ENCODE data around the gene AARS1.
"Not testable (repeated sequence)": the region's sequence is repeated elsewhere in the genome, so short reads cannot be mapped to it uniquely, and the experiment has no call there.

The AARS1 gene

DNA sequence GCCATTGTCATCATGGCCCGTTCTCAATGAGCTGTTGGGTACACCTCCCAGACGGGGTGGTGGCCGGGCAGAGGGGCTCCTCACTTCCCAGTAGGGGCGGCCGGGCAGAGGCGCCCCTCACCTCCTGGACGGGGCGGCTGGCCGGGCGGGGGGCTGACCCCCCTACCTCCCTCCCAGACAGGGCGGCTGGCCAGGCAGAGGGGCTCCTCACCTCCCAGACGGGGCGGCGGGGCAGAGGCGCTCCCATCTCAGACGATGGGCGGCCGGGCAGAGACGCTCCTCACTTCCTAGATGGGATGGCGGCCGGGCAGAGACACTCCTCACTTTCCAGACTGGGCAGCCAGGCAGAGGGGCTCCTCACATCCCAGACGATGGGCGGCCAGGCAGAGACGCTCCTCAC is 64.7 kb downstream of the AARS1 start:
- not testable (repeated sequence) for DNase-seq (ENCODE audit: low spot score)

DNA sequence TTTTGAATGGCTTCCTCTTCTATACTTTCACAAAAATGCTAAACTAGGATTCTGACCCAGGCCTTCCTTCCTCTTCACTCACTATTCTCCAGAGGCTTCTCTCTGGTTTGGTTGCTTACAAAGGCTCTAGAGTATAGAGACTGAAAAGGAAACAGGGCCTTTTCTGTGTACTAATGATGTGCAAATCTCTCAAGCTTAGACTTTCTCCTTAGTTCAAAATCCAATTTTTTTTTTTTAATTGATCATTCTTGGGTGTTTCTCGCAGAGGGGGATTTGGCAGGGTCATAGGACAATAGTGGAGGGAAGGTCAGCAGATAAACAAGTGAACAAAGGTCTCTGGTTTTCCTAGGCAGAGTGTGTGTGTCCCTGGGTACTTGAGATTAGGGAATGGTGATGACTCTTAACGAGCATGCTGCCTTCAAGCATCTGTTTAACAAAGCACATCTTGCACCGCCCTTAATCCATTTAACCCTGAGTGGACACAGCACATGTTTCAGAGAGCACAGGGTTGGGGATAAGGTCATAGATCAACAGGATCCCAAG is 65.3 kb downstream of the AARS1 start:
- not testable (repeated sequence) for DNase-seq (ENCODE audit: low spot score)

DNA sequence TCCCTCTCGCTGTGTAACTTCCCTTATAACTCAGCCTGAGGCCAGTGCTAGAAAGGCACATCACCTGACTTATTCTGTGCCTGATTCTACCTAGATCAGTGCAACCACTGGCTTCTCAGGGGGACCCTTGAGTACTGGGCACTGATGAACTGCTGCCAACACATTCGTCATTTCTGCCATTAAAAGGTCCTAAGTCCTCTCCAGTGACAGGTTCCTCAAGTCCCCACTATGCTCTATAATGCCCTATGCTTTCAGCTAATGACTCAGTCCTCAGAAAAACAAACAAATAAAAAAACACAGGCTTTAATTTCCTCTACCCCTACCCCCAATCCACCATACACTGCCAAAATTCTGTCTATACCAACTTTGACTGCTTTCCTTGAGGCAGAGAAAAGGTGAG is 66.1 kb downstream of the AARS1 start:
- DNase-seq (ENCODE audit: low spot score): not testable (repeated sequence)

DNA sequence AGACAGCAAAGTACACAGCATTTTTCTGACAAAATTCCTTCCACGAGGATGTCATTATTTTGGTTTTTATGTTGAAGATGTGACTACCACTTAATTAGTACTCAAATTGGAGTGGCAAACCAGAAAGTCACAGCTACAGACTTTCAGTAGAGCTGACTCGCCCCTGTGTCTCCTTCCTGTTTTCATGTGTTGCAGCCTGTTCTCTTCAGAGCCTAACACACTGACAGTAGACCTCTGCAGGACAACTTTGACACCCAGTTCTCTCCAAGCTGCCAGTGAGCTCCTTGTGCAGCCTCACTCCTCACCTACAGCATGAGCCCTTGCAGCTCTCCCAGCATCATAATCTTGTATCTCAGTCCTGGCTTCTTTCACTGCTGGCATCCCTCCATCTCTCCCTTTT is 66.7 kb downstream of the AARS1 start:
- DNase-seq (ENCODE audit: low spot score): not testable (repeated sequence)

DNA sequence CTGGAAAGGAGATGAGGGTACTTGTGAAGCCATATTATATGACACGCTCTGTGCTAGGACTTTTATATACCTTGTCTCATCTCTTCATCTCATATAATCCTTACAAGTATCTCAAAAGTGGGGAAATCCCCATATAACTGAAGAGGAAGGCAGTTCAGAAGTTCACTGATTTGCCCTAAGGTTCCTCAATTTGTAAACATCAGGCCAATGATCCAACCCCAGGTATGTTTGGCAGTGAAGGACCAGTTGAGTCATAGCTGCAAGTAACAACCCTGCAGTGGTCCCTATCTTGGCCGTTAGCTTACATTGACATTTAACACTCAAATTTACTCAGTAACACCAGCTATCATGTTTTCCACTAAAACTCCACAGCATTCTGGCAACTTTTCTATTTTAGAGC is 70.7 kb downstream of the AARS1 start:
- DNase-seq (ENCODE audit: low spot score): not testable (repeated sequence)

DNA sequence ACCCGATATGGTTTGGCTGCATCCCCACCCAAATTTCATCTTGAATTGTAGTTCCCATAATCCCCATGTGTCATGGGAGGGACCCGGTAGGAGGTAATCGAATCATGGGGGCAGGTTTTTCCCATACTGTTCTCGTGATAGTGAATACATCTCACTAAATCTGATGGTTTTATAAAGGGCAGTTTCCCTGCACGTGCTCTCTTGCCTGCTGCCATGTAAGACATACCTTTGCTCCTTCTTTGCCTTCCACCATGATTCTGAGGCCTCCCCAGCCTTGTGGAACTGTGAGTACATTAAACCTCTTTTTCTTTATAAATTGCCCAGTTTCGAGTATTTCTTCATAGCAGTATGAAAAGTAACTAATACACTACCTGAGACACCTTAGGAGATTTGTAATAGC is 82.9 kb downstream of the AARS1 start:
- not testable (repeated sequence) for DNase-seq (ENCODE audit: low spot score)

DNA sequence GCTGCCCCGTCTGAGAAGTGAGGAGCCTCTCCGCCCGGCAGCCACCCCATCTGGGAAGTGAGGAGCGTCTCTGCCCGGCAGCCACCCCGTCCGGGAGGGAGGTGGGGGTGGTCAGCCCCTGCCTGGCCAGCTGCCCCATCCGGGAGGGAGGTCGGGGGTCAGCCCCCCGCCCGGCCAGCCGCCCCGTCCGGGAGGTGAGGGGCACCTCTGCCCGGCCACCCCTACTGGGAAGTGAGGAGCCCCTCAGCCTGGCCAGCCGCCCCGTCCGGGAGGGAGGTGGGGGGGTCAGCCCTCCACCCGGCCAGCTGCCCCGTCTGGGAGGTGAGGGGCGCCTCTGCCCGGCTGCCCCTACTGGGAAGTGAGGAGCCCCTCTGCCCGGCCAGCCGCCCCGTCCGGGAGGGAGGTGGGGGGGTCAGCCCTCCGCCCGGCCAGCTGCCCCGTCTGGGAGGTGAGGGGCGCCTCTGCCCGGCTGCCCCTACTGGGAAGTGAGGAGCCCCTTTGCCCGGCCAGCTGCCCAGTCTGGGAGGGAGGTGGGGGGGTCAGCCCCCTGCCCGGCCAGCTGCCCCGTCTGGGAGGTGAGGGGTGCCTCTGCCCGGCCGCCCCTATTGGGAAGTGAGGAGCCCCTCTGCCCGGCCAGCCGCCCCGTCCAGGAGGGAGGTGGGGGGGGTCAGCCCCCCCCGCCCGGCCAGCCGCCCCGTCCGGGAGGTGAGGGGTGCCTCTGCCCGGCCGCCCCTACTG is 84.5 kb downstream of the AARS1 start:
- not testable (repeated sequence) for DNase-seq (ENCODE audit: low spot score)

DNA sequence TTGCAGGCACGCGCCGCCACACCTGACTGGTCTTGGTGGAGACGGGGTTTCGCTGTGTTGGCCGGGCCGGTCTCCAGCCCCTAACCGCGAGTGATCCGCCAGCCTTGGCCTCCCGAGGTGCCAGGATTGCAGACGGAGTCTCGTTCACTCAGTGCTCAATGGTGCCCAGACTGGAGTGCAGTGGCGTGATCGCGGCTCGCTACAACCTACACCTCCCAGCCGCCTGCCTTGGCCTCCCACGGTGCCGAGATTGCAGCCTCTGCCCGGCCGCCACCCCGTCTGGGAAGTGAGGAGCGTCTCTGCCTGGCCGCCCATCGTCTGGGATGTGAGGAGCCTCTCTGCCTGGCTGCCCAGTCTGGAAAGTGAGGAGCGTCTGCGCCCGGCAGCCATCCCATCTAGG is 85.3 kb downstream of the AARS1 start:
- not testable (repeated sequence) for DNase-seq (ENCODE audit: low spot score)

DNA sequence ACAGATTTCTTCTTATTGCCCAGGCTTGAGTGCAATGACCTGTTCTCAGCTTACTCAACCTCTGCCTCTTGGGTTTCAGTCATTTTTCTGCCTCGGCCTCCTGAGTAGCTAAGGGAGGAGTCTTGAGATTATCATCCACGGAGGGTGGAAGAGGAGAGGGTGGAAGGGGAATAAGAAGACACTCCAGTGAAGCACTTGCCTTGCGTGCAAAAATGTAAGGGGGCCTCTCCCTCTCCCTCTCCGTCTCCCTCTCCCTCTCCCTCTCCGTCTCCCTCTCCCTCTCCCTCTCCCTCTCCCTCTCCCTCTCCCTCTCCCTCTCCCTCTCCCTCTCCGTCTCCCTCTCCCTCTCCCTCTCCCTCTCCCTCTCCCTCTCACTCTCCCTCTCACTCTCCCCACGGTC is 85.8 kb downstream of the AARS1 start:
- DNase-seq (ENCODE audit: low spot score): not testable (repeated sequence)

Data from D341Med (cell line).